Measurements from ENCODE around the gene ABCC3.

The ABCC3 gene

GRCh38 chr17:50638606-50638965 lies 3.9 kb downstream of the ABCC3 start:
- TF ChIP-seq SPI1 (IDR thresholded peaks at IDR 0.05; ENCODE audit: borderline replicate concordance, low read depth): no peak
- TF ChIP-seq GABPA (IDR thresholded peaks at IDR 0.05; ENCODE audit: low read depth): no peak
- no peak for TF ChIP-seq REST (IDR thresholded peaks at IDR 0.05; ENCODE audit: insufficient replicate concordance, low read depth)
- TF ChIP-seq POLR2AphosphoS5 (IDR thresholded peaks at IDR 0.05; ENCODE audit: low read depth): no peak
- no peak for TF ChIP-seq CTCF (IDR thresholded peaks at IDR 0.05; ENCODE audit: insufficient read depth, low read length)
- Histone ChIP-seq H3K27ac (replicated peaks) (no peak overlapping the region), H3K27me3 (ENCODE audit: insufficient read depth, poor library complexity, severe bottlenecking) (peaks cover 25% of the 10 kb centered on the region), H3K4me3 (replicated peaks; ENCODE audit: insufficient read depth, low read length) (no peak overlapping the region)
- DNase-seq (ENCODE audit: low read depth in 1 of 2, low spot score in 1 of 2): no peak

- no peak for DNase-seq (ENCODE audit: low read depth in 1 of 2, low spot score in 1 of 2)
- no peak overlapping the region for H3K27ac ChIP-seq (replicated peaks)
- no peak overlapping the region for H3K4me3 ChIP-seq (replicated peaks; ENCODE audit: insufficient read depth, low read length)
- peaks cover 20% of the 10 kb centered on the region for H3K27me3 ChIP-seq (ENCODE audit: insufficient read depth, poor library complexity, severe bottlenecking)
- TF ChIP-seq SPI1 (IDR thresholded peaks at IDR 0.05; ENCODE audit: borderline replicate concordance, low read depth) (no peak), REST (IDR thresholded peaks at IDR 0.05; ENCODE audit: insufficient replicate concordance, low read depth) (no peak), GABPA (IDR thresholded peaks at IDR 0.05; ENCODE audit: low read depth) (no peak), POLR2AphosphoS5 (IDR thresholded peaks at IDR 0.05; ENCODE audit: low read depth) (no peak), CTCF (IDR thresholded peaks at IDR 0.05; ENCODE audit: insufficient read depth, low read length) (no peak)
Measured at GRCh38 chr17:50638966-50639713, 4.5 kb downstream of the ABCC3 start.

GRCh38 chr17:50640686-50641351 lies 6.1 kb downstream of the ABCC3 start:
- peak in 1 of 2 experiments; percentile 49 for DNase-seq (ENCODE audit: low read depth in 1 of 2, low spot score in 1 of 2)
- H3K27me3 ChIP-seq (ENCODE audit: insufficient read depth, poor library complexity, severe bottlenecking): peaks cover 6% of the 10 kb centered on the region
- no peak overlapping the region for H3K27ac ChIP-seq (replicated peaks)
- TF ChIP-seq GABPA (IDR thresholded peaks at IDR 0.05; ENCODE audit: low read depth): no peak
- TF ChIP-seq REST (IDR thresholded peaks at IDR 0.05; ENCODE audit: insufficient replicate concordance, low read depth): no peak
- TF ChIP-seq CTCF (IDR thresholded peaks at IDR 0.05; ENCODE audit: insufficient read depth, low read length): no peak
- no peak for TF ChIP-seq SPI1 (IDR thresholded peaks at IDR 0.05; ENCODE audit: borderline replicate concordance, low read depth)
- TF ChIP-seq POLR2AphosphoS5 (IDR thresholded peaks at IDR 0.05; ENCODE audit: low read depth): no peak
- H3K4me3 ChIP-seq (replicated peaks; ENCODE audit: insufficient read depth, low read length): no peak overlapping the region

All from HL-60 (cell line).